Stimulated activated CD8-positive, alpha-beta memory T cell treated with anti-CD3 and anti-CD28 coated beads, Interleukin-2, amount 100 ng/mL, for 1 hour (primary cell): ENCODE data around the gene RAB22A.
"Not testable (repeated sequence)": the region's sequence is repeated elsewhere in the genome, so short reads cannot be mapped to it uniquely, and the experiment has no call there.

Source experiments
- DNase-seq, 2 donors: peaks; one replicate each; pipeline ENCODE4 v3.0.0-alpha.2; 2020; ENCODE audit warnings: low read depth in 2 of 2

RAB22A gene

GRCh38 chr20:58408603-58409246, 99.2 kb downstream of the RAB22A start:
- no peak for DNase-seq

- not testable (repeated sequence) for DNase-seq
Observed at GRCh38 chr20:58414216-58414615, 104.7 kb downstream of the RAB22A start.

GRCh38 chr20:58414786-58415185, 105.3 kb downstream of the RAB22A start:
- not testable (repeated sequence) for DNase-seq

- DNase-seq: no peak
Observed at GRCh38 chr20:58416057-58416456, 106.5 kb downstream of the RAB22A start.

- no peak for DNase-seq
Observed at GRCh38 chr20:58416835-58417234, 107.3 kb downstream of the RAB22A start.
